PC-3 (cell line): ENCODE results near the gene BTG4. TPM values are rescaled to one million over a fixed set of nuclear protein-coding genes. Genes with fewer than 3 reads are reported as not detected.

Experiments
- ATAC-seq: fragments of 200-7000 bp; cut with Tn5 transposase; 2 replicates; pipeline ENCODE4 v1.9.1; 2020; ENCODE audit warnings: mild to moderate bottlenecking, moderate library complexity
- BruUV-seq: library from RNA; stranded (reverse); fragments of 400-500 nt; replicated peaks from 2 replicates; lab custom pipeline; 2021; lab: Mats Ljungman, UMichigan
- CTCF ChIA-PET: fragments of 300-600 bp; sonication (Branson Sonifier 250); formaldehyde crosslinking; loops from one replicate; lab custom pipeline; 2022; ENCODE audit warnings: antibody characterized with exemption; lab: Charles Lee
- POLR2A ChIA-PET: fragments of 300-600 bp; sonication (Branson Sonifier 250); formaldehyde crosslinking; loops from one replicate; lab custom pipeline; 2022; ENCODE audit warnings: antibody characterized with exemption; ENCODE audit not compliant: unreplicated experiment; lab: Charles Lee
- DNase-seq: peaks from one replicate; pipeline ENCODE4 v3.0.0-alpha.2; 2015
- H2AFZ ChIP-seq: fragments of 300-600 bp; sonication (generic); 2 replicates; pipeline ENCODE4 v1.6.0; 2016; ENCODE audit warnings: antibody characterized with exemption, low read length
- H3F3A ChIP-seq: fragments of 300-600 bp; sonication (generic); one replicate; pipeline ENCODE4 v1.6.0; 2017; ENCODE audit warnings: antibody characterized with exemption, low read length, control low read depth, mild to moderate bottlenecking; ENCODE audit not compliant: unreplicated experiment
- H3K27ac ChIP-seq: fragments of 300-600 bp; sonication (generic); 2 replicates; pipeline ENCODE4 v1.5.1; 2016; ENCODE audit warnings: mild to moderate bottlenecking, low read length
- H3K27me3 ChIP-seq: fragments of 300-600 bp; sonication (generic); 2 replicates; pipeline ENCODE4 v1.6.1; 2016; ENCODE audit warnings: low read length, mixed read lengths
- H3K36me3 ChIP-seq: fragments of 300-600 bp; sonication (generic); 2 replicates; pipeline ENCODE4 v1.6.1; 2016; ENCODE audit warnings: low read depth, mixed run types, low read length, mixed read lengths
- H3K4me1 ChIP-seq: fragments of 300-600 bp; sonication (generic); 2 replicates; pipeline ENCODE4 v1.5.1; 2016; ENCODE audit warnings: low read length; ENCODE audit not compliant: insufficient read depth
- H3K4me2 ChIP-seq: fragments of 300-600 bp; sonication (generic); 2 replicates; pipeline ENCODE4 v1.6.0; 2016; ENCODE audit warnings: low read length
- H3K4me3 ChIP-seq: fragments of 300-600 bp; sonication (generic); 2 replicates; pipeline ENCODE4 v1.5.1; 2016; ENCODE audit warnings: mild to moderate bottlenecking, low read length, mixed read lengths
- H3K79me2 ChIP-seq: fragments of 300-600 bp; sonication (generic); 2 replicates; pipeline ENCODE4 v1.6.1; 2017; ENCODE audit warnings: low read length, mixed read lengths
- H3K9ac ChIP-seq: fragments of 300-600 bp; sonication (generic); 2 replicates; pipeline ENCODE4 v1.6.0; 2016; ENCODE audit warnings: mild to moderate bottlenecking, low read length
- H3K9me2 ChIP-seq: fragments of 300-600 bp; sonication (generic); replicated peaks from 2 replicates; pipeline ENCODE4 v1.6.1; 2016; ENCODE audit warnings: mixed run types, low read length, mixed read lengths
- H3K9me3 ChIP-seq: fragments of 300-600 bp; sonication (generic); 2 replicates; pipeline ENCODE4 v1.6.1; 2016; ENCODE audit warnings: low read length, mixed read lengths
- H4K20me1 ChIP-seq: fragments of 300-600 bp; sonication (generic); 2 replicates; pipeline ENCODE4 v1.6.1; 2016; ENCODE audit warnings: low read length, mixed read lengths
- CTCF ChIP-seq: fragments of 300-600 bp; sonication (generic); conservative IDR thresholded peaks from 2 replicates; pipeline ENCODE4 v1.5.1; 2017; ENCODE audit warnings: antibody characterized with exemption, low read depth, mild to moderate bottlenecking, low read length
- EZH2 ChIP-seq: fragments of 300-600 bp; sonication (generic); IDR thresholded peaks from one replicate; pipeline ENCODE4 v1.6.1; 2017; ENCODE audit warnings: antibody characterized with exemption, mild to moderate bottlenecking, low read length; ENCODE audit not compliant: unreplicated experiment
- EZH2phosphoT487 ChIP-seq: fragments of 300-600 bp; sonication (generic); IDR thresholded peaks from 2 replicates; pipeline ENCODE4 v1.6.1; 2018; ENCODE audit warnings: mild to moderate bottlenecking, antibody characterized with exemption, low read length, borderline replicate concordance
- intact Hi-C: fragments of 100-400 bp; cut with micrococcal nuclease; formaldehyde crosslinking; loops from 2 replicates; pipeline ENCODE4 v1.9.0; 2023
- total RNA-seq: library from RNA; depleted of rRNA; stranded (reverse); fragments of >200 nt; gene quantifications from 2 replicates; pipeline ENCODE4 v1.2.3, GENCODE V29; 2014

Gene BTG4
- total RNA-seq, 1 experiment from 2014 or later, result not detected

- Histone ChIP-seq H3K27me3 (no peaks in the 10 kb centered on the region), H3K36me3 (no peaks in the 10 kb centered on the region), H3K4me1 (peaks cover 21% of the 10 kb centered on the region), H3K79me2 (no peaks in the 10 kb centered on the region), H3K9me3 (no peaks in the 10 kb centered on the region), H3F3A (no peaks in the 10 kb centered on the region), H3K27ac (no peak overlapping the region), H2AFZ (no peak overlapping the region), H3K9ac (no peak overlapping the region), H3K9me2 (no peaks in the 10 kb centered on the region), H3K4me2 (no peak overlapping the region), H3K4me3 (no peak overlapping the region), H4K20me1 (no peaks in the 10 kb centered on the region)
- ChIA-PET CTCF (no interaction called here), POLR2A (no interaction called here)
- TF ChIP-seq CTCF (no peak), EZH2phosphoT487 (no peak), EZH2 (no peak)
- no TSS peak for BruUV-seq
- intact Hi-C loops, result no loop called here
- no peak for ATAC-seq
- no peak for DNase-seq
These were observed 29.3 kb upstream of the BTG4 start for GRCh38 chr11:111541254-111542061.

- no peaks in the 10 kb centered on the region for H3K9me3 ChIP-seq
- no peak overlapping the region for H2AFZ ChIP-seq
- H3K27ac ChIP-seq, result no peak overlapping the region
- no peaks in the 10 kb centered on the region for H3K9me2 ChIP-seq
- H4K20me1 ChIP-seq, result no peaks in the 10 kb centered on the region
- no peak overlapping the region for H3K4me3 ChIP-seq
- no peak overlapping the region for H3K4me2 ChIP-seq
- TF ChIP-seq CTCF, result no peak
- TF ChIP-seq EZH2, result no peak
- no peak for TF ChIP-seq EZH2phosphoT487
- H3K79me2 ChIP-seq, result no peaks in the 10 kb centered on the region
- BruUV-seq, result no TSS peak
- DNase-seq (no peak), ATAC-seq (no peak)
- H3K9ac ChIP-seq, result no peak overlapping the region
- ChIA-PET POLR2A (no interaction called here), CTCF (no interaction called here)
- no peaks in the 10 kb centered on the region for H3K36me3 ChIP-seq
- peaks cover 25% of the 10 kb centered on the region for H3K4me1 ChIP-seq
- intact Hi-C loops, result no loop called here
- no peaks in the 10 kb centered on the region for H3F3A ChIP-seq
- no peaks in the 10 kb centered on the region for H3K27me3 ChIP-seq
These were observed 28.7 kb upstream of the BTG4 start for GRCh38 chr11:111540937-111541253.
